HCT116 (cell line): ENCODE results near the gene UQCC2. TPM values are rescaled to one million over a fixed set of nuclear protein-coding genes. Genes with fewer than 3 reads are reported as not detected.

Experiments used
- ATAC-seq: fragments of 200-7000 bp; cut with Tn5 transposase; 2 replicates; pipeline ENCODE4 v1.9.1; 2020; ENCODE audit warnings: mild to moderate bottlenecking, moderate library complexity
- BruUV-seq: library from RNA; stranded (reverse); fragments of 400-500 nt; replicated peaks from 2 replicates; lab custom pipeline; 2021; lab: Mats Ljungman, UMichigan
- CTCF ChIA-PET: fragments of 300-600 bp; sonication (Branson Sonifier 250); formaldehyde crosslinking; loops from one replicate; lab custom pipeline; 2021; ENCODE audit warnings: antibody characterized with exemption; lab: Charles Lee
- POLR2A ChIA-PET: fragments of 300-600, 350-600 bp; sonication (Branson Sonifier 250); formaldehyde crosslinking; loops from one replicate; lab custom pipeline; 2021; ENCODE audit warnings: antibody characterized with exemption; lab: Charles Lee
- RAD21 ChIA-PET, 2 experiments: fragments of 300-600 bp; sonication (Branson Sonifier 250); formaldehyde crosslinking; loops; one replicate each; lab custom pipeline; 2023; ENCODE audit warnings: low total read pairs in 2 of 2; ENCODE audit not compliant: uncharacterized antibody in 2 of 2, unreplicated experiment in 2 of 2, low non-redundant PET in 1 of 2; lab: Charles Lee
- DNase-seq: peaks from one replicate; pipeline ENCODE4 v3.0.0-alpha.2; 2010; ENCODE audit warnings: low read depth, low spot score
- H2AFZ ChIP-seq: fragments of 200-600 bp; shearing (Covaris generic), sonication (generic); 2 replicates; pipeline ENCODE4 v1.6.1; 2017; ENCODE audit warnings: low read depth, mixed run types, mixed read lengths, antibody characterized with exemption, low read length; ENCODE audit not compliant: poor library complexity, severe bottlenecking
- H3K27ac ChIP-seq: 2 replicates; pipeline ENCODE4 v1.5.1; 2012; ENCODE audit warnings: low read depth, low read length
- H3K27me3 ChIP-seq: fragments of 200-600 bp; sonication (generic); 2 replicates; pipeline ENCODE4 v1.6.1; 2016; ENCODE audit warnings: mixed run types, low read length, mixed read lengths; ENCODE audit not compliant: insufficient read depth
- H3K36me3 ChIP-seq, 2 experiments: fragments of 200-500 bp in 1 of 2; fragments of 200-600 bp in 1 of 2; sonication (Bioruptor generic) in 1 of 2; sonication (generic) in 1 of 2; 2 replicates each; pipeline versions ENCODE4 v1.5.1 to v1.6.1; 2014 to 2016; ENCODE audit warnings: low read length in 2 of 2, inconsistent platforms in 1 of 2, mixed read lengths in 1 of 2, mixed run types in 1 of 2; ENCODE audit not compliant: insufficient read depth in 2 of 2, control insufficient read depth in 1 of 2
- H3K4me1 ChIP-seq, 2 experiments: fragments of 200-600 bp in 1 of 2; sonication (generic) in 1 of 2; 2 replicates each; pipeline versions ENCODE4 v1.5.1 to v1.6.1; 2012 to 2017; ENCODE audit warnings: low read length in 2 of 2, inconsistent platforms in 1 of 2, mild to moderate bottlenecking in 1 of 2, mixed read lengths in 1 of 2, mixed run types in 1 of 2, moderate library complexity in 1 of 2; ENCODE audit not compliant: insufficient read depth in 2 of 2, control insufficient read depth in 1 of 2
- H3K4me2 ChIP-seq: fragments of 200-600 bp; sonication (generic); 2 replicates; pipeline ENCODE4 v1.6.1; 2017; ENCODE audit warnings: mixed run types, low read length, mixed read lengths
- H3K4me3 ChIP-seq, 2 experiments: fragments of 200-600 bp in 1 of 2; sonication (generic) in 1 of 2; replicated peaks in 1 of 2; 2 replicates each; pipeline ENCODE4 v1.5.1; 2011 to 2016; ENCODE audit warnings: low read length in 2 of 2, control low read depth in 1 of 2, low read depth in 1 of 2, mild to moderate bottlenecking in 1 of 2, mixed read lengths in 1 of 2, mixed run types in 1 of 2
- H3K79me2 ChIP-seq: fragments of 200-600 bp; sonication (generic); 2 replicates; pipeline ENCODE4 v1.6.1; 2017; ENCODE audit warnings: mild to moderate bottlenecking, mixed run types, low read length, moderate library complexity, mixed read lengths; ENCODE audit not compliant: insufficient read depth
- H3K9ac ChIP-seq: fragments of 200-600 bp; sonication (generic); 2 replicates; pipeline ENCODE4 v1.6.1; 2016; ENCODE audit warnings: low read length, mixed read lengths
- H3K9me2 ChIP-seq: fragments of 200-600 bp; sonication (generic), shearing (Covaris generic); 2 replicates; pipeline ENCODE4 v1.6.1; 2017; ENCODE audit warnings: mixed run types, mild to moderate bottlenecking, moderate library complexity; ENCODE audit not compliant: insufficient read depth
- H3K9me3 ChIP-seq, 2 experiments: fragments of 200-500 bp in 1 of 2; fragments of 200-600 bp in 1 of 2; sonication (Bioruptor generic) in 1 of 2; sonication (generic) in 1 of 2; 2 replicates each; pipeline ENCODE4 v1.6.1; 2014 to 2017; ENCODE audit warnings: low read length in 2 of 2, mixed read lengths in 2 of 2, inconsistent platforms in 1 of 2, low read depth in 1 of 2, mild to moderate bottlenecking in 1 of 2, mixed run types in 1 of 2, moderate library complexity in 1 of 2; ENCODE audit not compliant: control insufficient read depth in 1 of 2, insufficient read depth in 1 of 2
- H4K20me1 ChIP-seq: fragments of 200-600 bp; sonication (generic), shearing (Covaris generic); 2 replicates; pipeline ENCODE4 v1.6.1; 2017; ENCODE audit warnings: mixed run types, mild to moderate bottlenecking, moderate library complexity; ENCODE audit not compliant: insufficient read depth
- CEBPB ChIP-seq: IDR thresholded peaks from 2 replicates; pipeline ENCODE4 v1.6.1; 2012; ENCODE audit warnings: low read depth
- ELF1 ChIP-seq: IDR thresholded peaks from 2 replicates; pipeline ENCODE4 v1.6.1; 2012; ENCODE audit warnings: low read depth, borderline replicate concordance
- EZH2 ChIP-seq: fragments of 200-600 bp; sonication (generic); IDR thresholded peaks from 2 replicates; pipeline ENCODE4 v1.6.1; 2017; ENCODE audit warnings: antibody characterized with exemption, mixed run types
- FOSL1 ChIP-seq: IDR thresholded peaks from 2 replicates; pipeline ENCODE4 v1.6.1; 2012; ENCODE audit warnings: low read depth
- JUND ChIP-seq: IDR thresholded peaks from 2 replicates; pipeline ENCODE4 v1.6.1; 2012
- POLR2AphosphoS5 ChIP-seq: IDR thresholded peaks from 2 replicates; pipeline ENCODE4 v1.6.1; 2011; ENCODE audit warnings: mild to moderate bottlenecking, low read depth, low read length, moderate library complexity
- SP1 ChIP-seq: IDR thresholded peaks from 2 replicates; pipeline ENCODE4 v1.6.1; 2012; ENCODE audit warnings: low read depth
- TCF7L2 ChIP-seq: IDR thresholded peaks from 2 replicates; pipeline ENCODE4 v1.7.0; 2011; ENCODE audit warnings: borderline replicate concordance, inconsistent platforms; ENCODE audit not compliant: insufficient read depth, insufficient read length; ENCODE audit errors: extremely low read depth
- ZFX ChIP-seq: fragments of 450-650 bp; IDR thresholded peaks from 2 replicates; pipeline ENCODE4 v1.6.1; 2017
- ZNF274 ChIP-seq: fragments of 200-500 bp; sonication (Bioruptor generic); IDR thresholded peaks from 2 replicates; pipeline ENCODE4 v1.6.1; 2014; ENCODE audit warnings: mild to moderate bottlenecking, low read depth, low read length, inconsistent platforms
- intact Hi-C: fragments of 100-400 bp; cut with micrococcal nuclease; formaldehyde crosslinking; loops from 2 replicates; pipeline ENCODE4 v1.10.0; 2022
- total RNA-seq: library from RNA; stranded (reverse); gene quantifications from one replicate; pipeline ENCODE4 v1.2.1, GENCODE V29; 2021; ENCODE audit not compliant: unreplicated experiment
- TF ChIP-seq, protein P1 (sequence below): IDR thresholded peaks from 2 replicates; pipeline ENCODE4 v1.6.1; 2012; ENCODE audit warnings: low read depth
- TF ChIP-seq, protein P2 (sequence below), 3 experiments: fragments of 200-600 bp in 1 of 3; sonication (generic) in 1 of 3; IDR thresholded peaks in 2 of 3; conservative IDR thresholded peaks in 1 of 3; 2 replicates each; pipeline ENCODE4 v1.5.1; 2012 to 2017; ENCODE audit warnings: low read depth in 2 of 3, low read length in 2 of 3, antibody characterized with exemption in 1 of 3, borderline replicate concordance in 1 of 3, control low read depth in 1 of 3, mild to moderate bottlenecking in 1 of 3, mixed read lengths in 1 of 3, mixed run types in 1 of 3, moderate library complexity in 1 of 3; ENCODE audit not compliant: insufficient read depth in 1 of 3

The UQCC2 gene
- total RNA-seq, 1 experiment from 2014 or later = 95.1 TPM

DNA sequence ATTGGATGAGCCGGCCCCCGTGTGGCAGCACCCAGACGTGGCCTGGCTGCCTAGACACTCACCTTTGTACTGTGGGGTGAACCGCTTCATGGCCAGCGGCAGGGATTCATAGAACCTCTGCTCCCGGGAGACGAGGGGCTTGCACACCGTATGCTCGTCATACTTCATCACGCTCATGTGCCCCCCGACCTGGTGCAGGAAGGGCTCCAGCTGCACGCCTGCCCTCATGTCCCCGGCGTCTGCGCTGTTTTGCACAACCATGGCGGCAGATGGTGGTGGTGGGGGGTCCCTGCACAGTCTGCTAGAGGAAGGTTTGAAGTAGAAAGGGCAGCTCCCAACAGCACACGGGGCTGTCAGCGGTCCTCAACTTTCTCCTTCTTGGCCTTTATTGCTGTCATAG is 23.7 kb upstream of the UQCC2 start:
- no peak overlapping the region for H3K4me2 ChIP-seq
- intact Hi-C loops = no loop called here

More for the DNA sequence above, 23.7 kb upstream of the UQCC2 start:
- Histone ChIP-seq H3K9me3 (no peaks in the 10 kb centered on the region), H3K27me3 (no peaks in the 10 kb centered on the region), H3K9ac (no peak overlapping the region), H2AFZ (no peak overlapping the region), H3K27ac (no peak overlapping the region), H4K20me1 (no peaks in the 10 kb centered on the region), H3K36me3 (no peaks in the 10 kb centered on the region), H3K9me2 (no peaks in the 10 kb centered on the region), H3K4me3 (no peak overlapping the region), H3K4me1 (peaks cover 0 to 10% of the 10 kb centered on the region in 2 experiments; a peak in 2 of 4 replicates), H3K79me2 (no peaks in the 10 kb centered on the region)
- TF ChIP-seq JUND (no peak), CEBPB (no peak), EZH2 (no peak), FOSL1 (no peak), ELF1 (no peak), TCF7L2 (no peak), ZFX (no peak), SP1 (no peak), ZNF274 (no peak), POLR2AphosphoS5 (no peak)
- TF ChIP-seq, protein P1, sequence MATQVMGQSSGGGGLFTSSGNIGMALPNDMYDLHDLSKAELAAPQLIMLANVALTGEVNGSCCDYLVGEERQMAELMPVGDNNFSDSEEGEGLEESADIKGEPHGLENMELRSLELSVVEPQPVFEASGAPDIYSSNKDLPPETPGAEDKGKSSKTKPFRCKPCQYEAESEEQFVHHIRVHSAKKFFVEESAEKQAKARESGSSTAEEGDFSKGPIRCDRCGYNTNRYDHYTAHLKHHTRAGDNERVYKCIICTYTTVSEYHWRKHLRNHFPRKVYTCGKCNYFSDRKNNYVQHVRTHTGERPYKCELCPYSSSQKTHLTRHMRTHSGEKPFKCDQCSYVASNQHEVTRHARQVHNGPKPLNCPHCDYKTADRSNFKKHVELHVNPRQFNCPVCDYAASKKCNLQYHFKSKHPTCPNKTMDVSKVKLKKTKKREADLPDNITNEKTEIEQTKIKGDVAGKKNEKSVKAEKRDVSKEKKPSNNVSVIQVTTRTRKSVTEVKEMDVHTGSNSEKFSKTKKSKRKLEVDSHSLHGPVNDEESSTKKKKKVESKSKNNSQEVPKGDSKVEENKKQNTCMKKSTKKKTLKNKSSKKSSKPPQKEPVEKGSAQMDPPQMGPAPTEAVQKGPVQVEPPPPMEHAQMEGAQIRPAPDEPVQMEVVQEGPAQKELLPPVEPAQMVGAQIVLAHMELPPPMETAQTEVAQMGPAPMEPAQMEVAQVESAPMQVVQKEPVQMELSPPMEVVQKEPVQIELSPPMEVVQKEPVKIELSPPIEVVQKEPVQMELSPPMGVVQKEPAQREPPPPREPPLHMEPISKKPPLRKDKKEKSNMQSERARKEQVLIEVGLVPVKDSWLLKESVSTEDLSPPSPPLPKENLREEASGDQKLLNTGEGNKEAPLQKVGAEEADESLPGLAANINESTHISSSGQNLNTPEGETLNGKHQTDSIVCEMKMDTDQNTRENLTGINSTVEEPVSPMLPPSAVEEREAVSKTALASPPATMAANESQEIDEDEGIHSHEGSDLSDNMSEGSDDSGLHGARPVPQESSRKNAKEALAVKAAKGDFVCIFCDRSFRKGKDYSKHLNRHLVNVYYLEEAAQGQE = no peak
- TF ChIP-seq, protein P2, sequence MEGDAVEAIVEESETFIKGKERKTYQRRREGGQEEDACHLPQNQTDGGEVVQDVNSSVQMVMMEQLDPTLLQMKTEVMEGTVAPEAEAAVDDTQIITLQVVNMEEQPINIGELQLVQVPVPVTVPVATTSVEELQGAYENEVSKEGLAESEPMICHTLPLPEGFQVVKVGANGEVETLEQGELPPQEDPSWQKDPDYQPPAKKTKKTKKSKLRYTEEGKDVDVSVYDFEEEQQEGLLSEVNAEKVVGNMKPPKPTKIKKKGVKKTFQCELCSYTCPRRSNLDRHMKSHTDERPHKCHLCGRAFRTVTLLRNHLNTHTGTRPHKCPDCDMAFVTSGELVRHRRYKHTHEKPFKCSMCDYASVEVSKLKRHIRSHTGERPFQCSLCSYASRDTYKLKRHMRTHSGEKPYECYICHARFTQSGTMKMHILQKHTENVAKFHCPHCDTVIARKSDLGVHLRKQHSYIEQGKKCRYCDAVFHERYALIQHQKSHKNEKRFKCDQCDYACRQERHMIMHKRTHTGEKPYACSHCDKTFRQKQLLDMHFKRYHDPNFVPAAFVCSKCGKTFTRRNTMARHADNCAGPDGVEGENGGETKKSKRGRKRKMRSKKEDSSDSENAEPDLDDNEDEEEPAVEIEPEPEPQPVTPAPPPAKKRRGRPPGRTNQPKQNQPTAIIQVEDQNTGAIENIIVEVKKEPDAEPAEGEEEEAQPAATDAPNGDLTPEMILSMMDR (IDR thresholded peaks at IDR 0.05 in 2 of 3, conservative IDR thresholded peaks at IDR 0.05 in 1 of 3; ENCODE audit: borderline replicate concordance in 1 of 3, insufficient read depth in 1 of 3, low read depth in 2 of 3, low read length in 2 of 3) = no peak
- no TSS peak for BruUV-seq
- ChIA-PET POLR2A (no interaction called here), CTCF (no interaction called here), RAD21 (no interaction called here)
- ATAC-seq (no peak), DNase-seq (no peak)
